ENCODE data around the gene KRTAP19-8. TPM values are rescaled to one million over a fixed set of nuclear protein-coding genes. Genes with fewer than 3 reads are reported as not detected.

Gene KRTAP19-8
- total and polyA plus RNA-seq, 10 of the 15 experiments (the other 5 are each of a cell fraction or from before 2014, with no cell fraction given), result not detected

DNA sequence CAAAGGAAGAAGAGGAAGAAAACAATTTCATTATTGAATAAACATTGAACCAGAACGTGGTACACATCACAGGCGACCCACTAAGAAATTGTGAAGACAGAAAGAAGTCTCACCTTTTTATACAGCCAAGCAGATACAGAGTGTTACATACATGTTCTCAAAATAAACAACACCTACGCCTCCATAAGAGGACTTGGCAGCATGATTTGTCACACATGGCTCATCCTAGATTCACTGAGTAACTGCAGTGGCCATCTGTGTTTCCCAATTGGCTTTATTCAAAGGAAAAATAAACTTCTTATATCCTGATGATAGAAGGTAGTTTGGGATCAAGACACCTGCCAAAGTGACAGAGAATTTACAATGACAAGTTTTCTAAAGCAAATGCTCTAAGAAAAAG is 7.6 kb upstream of the KRTAP19-8 start:
- no peak for FAIRE-seq
- in situ Hi-C loops (cut with MboI), result no loop called here
- Histone ChIP-seq H3K27me3 (replicated peaks in 1 of 2; ENCODE audit: control insufficient read depth in 2 of 2, insufficient read depth in 2 of 2, low read length in 1 of 2) (no peaks in the 10 kb centered on the region), H4K20me1 (ENCODE audit: control insufficient read depth, insufficient read depth) (no peaks in the 10 kb centered on the region), H3K79me2 (ENCODE audit: control insufficient read depth, insufficient read depth, low read length) (no peaks in the 10 kb centered on the region), H2AFZ (ENCODE audit: control insufficient read depth, low read depth, low read length) (no peak overlapping the region), H3K9me3 (replicated peaks; ENCODE audit: control insufficient read depth, insufficient read depth, low read length) (peaks cover 3% of the 10 kb centered on the region; the same call in 2 of the 3 replicates), H3K27ac (ENCODE audit: control insufficient read depth, insufficient read depth) (no peak overlapping the region), H3K4me1 (ENCODE audit: control insufficient read depth, insufficient read depth, low read length) (peaks cover 9% of the 10 kb centered on the region), H3K4me3 (no peak overlapping the region), H3K4me2 (ENCODE audit: control insufficient read depth, insufficient read depth) (no peak overlapping the region), H3K36me3 (ENCODE audit: control insufficient read depth in 2 of 2, insufficient read depth in 2 of 2, low read length in 1 of 2) (no peaks in the 10 kb centered on the region), H3K9ac (ENCODE audit: control insufficient read depth, insufficient read depth, low read length) (no peak overlapping the region)
- ChIA-PET POLR2A (no interaction called here), RAD21 (ENCODE audit: unreplicated experiment) (no interaction called here), SMC1A (ENCODE audit: uncharacterized antibody, unreplicated experiment) (no interaction called here), CTCF (no interaction called here)
- TF ChIP-seq TCF7 (IDR thresholded peaks at IDR 0.05; ENCODE audit: borderline replicate concordance) (no peak), TBL1XR1 (IDR thresholded peaks at IDR 0.05; ENCODE audit: low read depth, low read length) (no peak), ZNF687 (IDR thresholded peaks at IDR 0.05) (no peak), YY1 (IDR thresholded peaks at IDR 0.05; ENCODE audit: low read depth, low read length) (no peak), ATF3 (IDR thresholded peaks at IDR 0.05; ENCODE audit: borderline replicate concordance, extremely low read depth, low read depth, low read length) (no peak), HDAC6 (IDR thresholded peaks at IDR 0.05; ENCODE audit: unreplicated experiment) (no peak), SMC3 (IDR thresholded peaks at IDR 0.05; ENCODE audit: borderline replicate concordance, low read length) (no peak), PAX8 (IDR thresholded peaks at IDR 0.05) (no peak), RAD21 (IDR thresholded peaks at IDR 0.05; ENCODE audit: insufficient read depth, low read depth, low read length) (no peak), CBFB (IDR thresholded peaks at IDR 0.05; ENCODE audit: low read depth) (no peak), SPI1 (IDR thresholded peaks at IDR 0.05; ENCODE audit: borderline replicate concordance, insufficient read depth, low read depth, low read length) (no peak), CEBPB (IDR thresholded peaks at IDR 0.05; ENCODE audit: borderline replicate concordance in 1 of 2, low read depth in 2 of 2, low read length in 2 of 2) (no peak), SIX5 (IDR thresholded peaks at IDR 0.05; ENCODE audit: low read depth, low read length, severe bottlenecking) (no peak), RFX5 (IDR thresholded peaks at IDR 0.05; ENCODE audit: low read depth, low read length) (no peak), KLF5 (IDR thresholded peaks at IDR 0.05; ENCODE audit: partially characterized antibody) (no peak)
- TF ChIP-seq, protein P1, sequence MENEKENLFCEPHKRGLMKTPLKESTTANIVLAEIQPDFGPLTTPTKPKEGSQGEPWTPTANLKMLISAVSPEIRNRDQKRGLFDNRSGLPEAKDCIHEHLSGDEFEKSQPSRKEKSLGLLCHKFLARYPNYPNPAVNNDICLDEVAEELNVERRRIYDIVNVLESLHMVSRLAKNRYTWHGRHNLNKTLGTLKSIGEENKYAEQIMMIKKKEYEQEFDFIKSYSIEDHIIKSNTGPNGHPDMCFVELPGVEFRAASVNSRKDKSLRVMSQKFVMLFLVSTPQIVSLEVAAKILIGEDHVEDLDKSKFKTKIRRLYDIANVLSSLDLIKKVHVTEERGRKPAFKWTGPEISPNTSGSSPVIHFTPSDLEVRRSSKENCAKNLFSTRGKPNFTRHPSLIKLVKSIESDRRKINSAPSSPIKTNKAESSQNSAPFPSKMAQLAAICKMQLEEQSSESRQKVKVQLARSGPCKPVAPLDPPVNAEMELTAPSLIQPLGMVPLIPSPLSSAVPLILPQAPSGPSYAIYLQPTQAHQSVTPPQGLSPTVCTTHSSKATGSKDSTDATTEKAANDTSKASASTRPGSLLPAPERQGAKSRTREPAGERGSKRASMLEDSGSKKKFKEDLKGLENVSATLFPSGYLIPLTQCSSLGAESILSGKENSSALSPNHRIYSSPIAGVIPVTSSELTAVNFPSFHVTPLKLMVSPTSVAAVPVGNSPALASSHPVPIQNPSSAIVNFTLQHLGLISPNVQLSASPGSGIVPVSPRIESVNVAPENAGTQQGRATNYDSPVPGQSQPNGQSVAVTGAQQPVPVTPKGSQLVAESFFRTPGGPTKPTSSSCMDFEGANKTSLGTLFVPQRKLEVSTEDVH (IDR thresholded peaks at IDR 0.05; ENCODE audit: low read depth, partially characterized antibody), result no peak
- no TSS peak for BruUV-seq (replicated peaks)
- ATAC-seq, result no peak
- 0% methylated on average over 3 of the region's 3 CpGs for WGBS (ENCODE audit: insufficient coverage, insufficient replicate concordance, low lambda C conversion rate, missing lambda C conversion rate)
- intact Hi-C loops (cut with micrococcal nuclease; ENCODE audit: unreplicated experiment), result no loop called here
- no peak for DNase-seq (ENCODE audit: low read depth, low spot score)
